ENCODE data around the gene FNDC3B.
"Not testable (repeated sequence)": the region's sequence is repeated elsewhere in the genome, so short reads cannot be mapped to it uniquely, and the experiment has no call there.

Gene FNDC3B

DNA sequence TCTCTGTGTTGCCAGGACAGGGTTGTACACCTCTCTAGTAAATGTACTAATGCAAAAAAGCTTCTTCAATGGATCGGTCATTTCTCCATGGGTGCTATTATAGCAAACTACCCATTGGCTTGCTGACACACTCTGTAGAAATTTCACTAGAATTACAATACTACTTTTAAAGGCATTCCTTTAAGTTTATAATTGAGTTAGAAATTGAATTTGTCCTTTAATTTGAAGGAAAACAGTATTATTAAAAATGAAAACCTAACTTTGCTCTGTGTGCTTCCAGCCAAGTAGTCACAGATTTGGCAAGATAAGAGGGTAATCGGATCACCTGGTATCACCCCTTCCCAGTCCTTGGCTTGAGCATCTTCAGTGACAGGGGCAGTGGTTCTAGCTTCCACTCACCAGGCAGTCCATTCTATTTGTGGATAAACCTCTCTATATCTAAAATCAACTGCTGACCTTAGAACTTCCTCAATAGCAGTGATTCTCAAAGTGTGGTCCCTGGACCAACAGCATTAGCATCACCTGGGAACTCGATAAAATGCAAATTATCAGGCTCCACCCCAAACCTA lies 315.6 kb downstream of the FNDC3B start:
- DNase-seq: no peak

DNA sequence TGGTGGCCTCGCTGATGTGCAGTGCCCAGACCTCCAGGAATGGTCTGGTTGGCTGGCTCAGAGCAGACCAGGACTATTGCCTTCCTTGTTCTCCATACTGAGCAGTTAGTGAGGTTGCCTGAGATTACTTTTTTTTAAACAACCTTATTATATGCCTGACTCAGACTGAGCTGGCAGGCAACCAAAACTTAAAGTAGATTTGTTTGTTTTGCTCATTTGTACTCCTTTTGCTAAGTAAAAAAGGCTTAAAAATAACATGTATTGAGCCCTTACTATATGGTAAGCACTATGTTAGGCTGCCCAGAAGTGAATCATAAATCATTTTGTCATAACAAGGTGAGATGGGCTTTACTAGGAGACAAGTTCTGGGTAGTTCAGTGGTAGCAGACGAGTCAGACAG lies 316.5 kb downstream of the FNDC3B start:
- peak; percentile 7 for DNase-seq

DNA sequence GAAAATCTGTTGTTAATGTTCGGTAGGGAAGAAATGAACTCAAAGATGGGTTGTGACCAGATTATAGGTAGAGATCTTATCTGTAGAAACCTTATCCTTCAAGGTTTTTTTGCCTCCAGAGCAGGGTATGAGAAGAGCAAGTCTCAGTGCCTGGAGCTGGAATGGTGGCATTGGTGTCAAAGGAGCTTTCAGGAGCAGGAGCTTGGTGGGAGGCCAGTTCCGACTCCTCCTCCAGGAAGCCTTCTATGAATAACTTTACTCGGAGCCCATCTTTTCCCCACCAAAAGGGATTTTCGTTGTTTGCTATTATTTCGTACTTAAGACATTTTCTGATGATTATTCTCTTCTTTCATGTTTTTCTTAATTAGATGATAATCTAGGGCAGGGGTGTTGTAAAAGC lies 317.0 kb downstream of the FNDC3B start:
- DNase-seq: no peak

DNA sequence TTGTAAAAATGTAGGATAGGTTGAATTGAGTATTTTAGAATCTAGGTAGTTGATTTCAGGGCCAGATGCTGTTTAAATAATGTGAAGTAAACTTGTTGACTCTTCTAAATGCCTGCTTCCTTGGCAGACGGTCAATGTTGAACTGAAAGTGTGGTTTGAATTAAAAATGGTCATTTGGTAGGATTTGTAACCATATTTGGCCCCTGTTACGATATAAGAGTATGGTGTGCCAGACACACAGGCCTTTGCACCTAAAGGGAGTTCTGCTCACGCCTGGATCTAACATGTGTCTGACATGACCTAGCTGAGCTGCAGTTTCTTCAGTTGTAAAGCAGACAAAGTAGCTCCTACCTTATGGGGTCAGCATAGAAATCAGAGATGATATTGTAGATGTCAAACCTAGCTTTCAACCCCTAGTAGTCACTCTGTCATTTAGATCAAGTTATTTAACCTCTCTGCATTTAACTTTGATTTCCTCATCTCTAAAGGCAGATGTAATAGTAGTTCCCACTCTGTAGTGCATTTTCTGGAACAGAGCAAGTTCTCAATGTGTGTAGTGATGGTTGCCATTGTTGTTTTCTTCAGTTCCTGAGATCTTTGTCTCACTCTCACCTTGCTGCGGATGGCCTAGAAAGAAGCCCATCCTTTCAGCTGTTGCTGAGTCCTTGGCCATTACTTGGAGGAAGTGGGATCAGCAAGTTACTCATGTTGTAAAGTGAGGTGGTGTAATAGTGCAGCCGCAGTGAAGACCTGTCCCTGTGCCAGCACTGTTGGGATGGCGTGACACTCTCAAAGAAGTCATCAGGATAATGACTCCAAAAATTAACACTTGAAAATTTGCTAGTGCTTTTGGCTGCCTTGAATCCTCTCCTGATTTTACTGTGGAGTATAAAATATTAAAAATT lies 318.7 kb downstream of the FNDC3B start:
- DNase-seq: no peak

- DNase-seq: no peak
These were observed 319.9 kb downstream of the FNDC3B start for GRCh38 chr3:172359231-172359630.

GRCh38 chr3:172359996-172360395 lies 320.6 kb downstream of the FNDC3B start:
- DNase-seq: no peak

DNA sequence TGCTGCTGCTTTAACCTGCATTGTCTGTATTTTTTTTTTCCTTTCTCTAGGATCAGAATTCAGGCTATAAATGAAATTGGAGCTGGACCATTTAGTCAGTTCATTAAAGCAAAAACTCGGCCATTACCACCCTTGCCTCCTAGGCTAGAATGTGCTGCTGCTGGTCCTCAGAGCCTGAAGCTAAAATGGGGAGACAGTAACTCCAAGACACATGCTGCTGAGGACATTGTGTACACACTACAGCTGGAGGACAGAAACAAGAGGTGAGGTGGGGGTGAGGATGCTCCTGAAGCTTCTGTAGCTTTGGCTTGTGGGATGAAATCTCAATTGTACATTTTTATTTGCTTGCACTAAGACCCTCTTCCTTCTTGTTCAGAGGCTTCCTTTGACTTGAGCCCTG lies 323.2 kb downstream of the FNDC3B start:
- no peak for DNase-seq

DNA sequence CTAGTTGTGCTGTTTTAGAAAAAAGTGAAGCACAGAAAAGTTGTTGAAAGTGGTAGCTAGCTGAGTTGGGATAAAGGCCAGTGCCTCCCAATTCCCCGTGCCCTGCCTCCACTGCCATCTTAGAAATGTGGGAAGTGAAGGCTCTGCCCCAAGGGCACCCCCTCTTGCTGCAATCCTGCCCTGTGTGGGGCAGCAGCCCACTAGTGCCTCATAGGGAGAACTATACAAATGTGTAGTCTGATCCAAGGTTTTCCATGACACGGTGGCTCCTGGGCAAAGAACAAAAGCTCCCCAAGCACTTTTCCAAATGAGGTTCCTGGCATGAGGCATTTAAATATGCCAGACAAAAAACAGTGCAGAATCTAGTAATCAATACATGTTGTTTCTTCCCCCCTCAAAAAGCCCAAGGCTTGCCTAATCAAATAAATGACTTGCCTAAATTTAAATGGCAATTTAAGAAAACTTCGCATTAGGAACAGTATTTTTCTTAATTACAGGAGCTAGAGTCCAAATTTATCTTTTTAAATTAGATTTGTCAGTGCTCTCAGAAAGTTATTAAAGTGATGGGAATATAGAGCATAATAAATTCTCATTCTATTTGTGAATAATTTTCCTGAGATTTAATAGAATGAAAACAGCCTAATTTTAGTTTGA lies 325.1 kb downstream of the FNDC3B start:
- no peak for DNase-seq

- DNase-seq: no peak
These were observed 325.7 kb downstream of the FNDC3B start for GRCh38 chr3:172365028-172365567.

- DNase-seq: no peak
These were observed 328.1 kb downstream of the FNDC3B start for GRCh38 chr3:172367205-172368105.

DNA sequence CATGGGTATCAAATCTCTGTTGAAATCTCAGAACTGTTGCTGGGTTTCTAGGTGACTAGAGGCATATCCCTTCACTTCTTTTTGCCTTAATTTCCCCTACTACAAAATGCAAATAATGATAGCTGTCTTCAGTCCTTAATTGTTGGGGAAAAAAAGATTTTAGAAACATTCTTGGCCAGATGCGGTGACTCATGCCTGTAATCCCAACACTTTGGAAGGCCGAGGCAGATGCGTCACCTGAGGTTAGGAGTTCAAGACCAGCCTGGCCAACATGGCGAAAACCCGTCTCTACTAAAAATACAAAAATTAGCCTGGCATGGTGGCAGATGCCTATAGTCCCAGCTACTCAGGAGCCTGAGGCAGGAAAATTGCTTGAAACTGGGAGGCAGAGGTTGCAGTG lies 329.2 kb downstream of the FNDC3B start:
- not testable (repeated sequence) for DNase-seq

- no peak for DNase-seq
These were observed 330.3 kb downstream of the FNDC3B start for GRCh38 chr3:172369590-172370259.

- DNase-seq: no peak
These were observed 331.0 kb downstream of the FNDC3B start for GRCh38 chr3:172370419-172370818.

GRCh38 chr3:172371544-172371943 lies 332.2 kb downstream of the FNDC3B start:
- no peak for DNase-seq

GRCh38 chr3:172372895-172373294 lies 333.5 kb downstream of the FNDC3B start:
- no peak for DNase-seq

- no peak for DNase-seq
These were observed 334.5 kb downstream of the FNDC3B start for GRCh38 chr3:172373912-172374311.

GRCh38 chr3:172375206-172375850 lies 335.9 kb downstream of the FNDC3B start:
- no peak for DNase-seq

GRCh38 chr3:172376402-172376801 lies 337.0 kb downstream of the FNDC3B start:
- DNase-seq: no peak

GRCh38 chr3:172376881-172377280 lies 337.5 kb downstream of the FNDC3B start:
- DNase-seq: no peak

GRCh38 chr3:172378439-172378838 lies 339.1 kb downstream of the FNDC3B start:
- no peak for DNase-seq

- no peak for DNase-seq
These were observed 340.0 kb downstream of the FNDC3B start for GRCh38 chr3:172379372-172379771.

DNA sequence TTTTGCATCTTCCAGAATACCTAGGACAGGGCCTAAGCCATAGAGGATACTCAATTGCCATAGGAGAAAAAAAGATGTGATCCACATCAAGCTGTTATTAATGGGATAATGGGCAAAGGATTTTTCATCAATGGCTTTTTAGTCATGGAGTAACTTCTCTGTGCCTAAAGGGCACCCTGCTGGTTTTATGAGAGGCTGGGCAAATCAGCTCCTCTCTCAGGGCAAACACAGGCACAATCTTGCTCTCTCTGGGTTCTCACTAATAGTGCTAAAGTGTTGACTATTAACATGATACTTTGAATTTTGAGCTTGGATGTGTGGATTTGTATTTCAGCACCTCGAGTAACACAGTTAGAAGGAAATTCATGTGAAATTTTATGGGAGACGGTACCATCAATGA lies 341.3 kb downstream of the FNDC3B start:
- DNase-seq: no peak

Data from NCI-H345 (cell line).